ENCODE measurements around the gene ADCY2. TPM values are rescaled to one million over a fixed set of nuclear protein-coding genes. Genes with fewer than 3 reads are reported as not detected.

ADCY2 gene
- total and polyA plus RNA-seq, 2 donors = 0.42 to 1.0 TPM

GRCh38 chr5:7625740-7626139 lies 229.8 kb downstream of the ADCY2 start:
- Histone ChIP-seq H3K9me3 (ENCODE audit: control insufficient read depth in 2 of 2, insufficient read depth in 1 of 2, low read length in 1 of 2) (no peaks in the 10 kb centered on the region), H3K27me3 (ENCODE audit: control insufficient read depth in 2 of 2, insufficient read depth in 1 of 2, low read length in 1 of 2) (no peaks in the 10 kb centered on the region), H3K4me1 (ENCODE audit: control insufficient read depth in 2 of 2, insufficient read depth in 2 of 2, low read length in 2 of 2) (no peaks in the 10 kb centered on the region), H3K36me3 (ENCODE audit: control insufficient read depth in 2 of 2, insufficient read depth in 2 of 2, low read length in 1 of 2) (no peaks in the 10 kb centered on the region), H3K4me3 (ENCODE audit: low read length in 2 of 2) (no peak overlapping the region), H3K27ac (ENCODE audit: low read depth in 1 of 2, low read length in 1 of 2) (no peak overlapping the region)
- 79% methylated on average over 2 of the region's 2 CpGs for WGBS
- DNase-seq (ENCODE audit: low read depth in 6 of 9, low spot score in 9 of 9) = no peak

GRCh38 chr5:7628248-7628647 lies 232.3 kb downstream of the ADCY2 start:
- no peak overlapping the region for H3K27ac ChIP-seq (ENCODE audit: low read depth in 1 of 2, low read length in 1 of 2)
- H3K27me3 ChIP-seq (ENCODE audit: control insufficient read depth in 2 of 2, insufficient read depth in 1 of 2, low read length in 1 of 2) = no peaks in the 10 kb centered on the region
- no peak overlapping the region for H3K4me3 ChIP-seq (ENCODE audit: low read length in 2 of 2)
- no peaks in the 10 kb centered on the region for H3K9me3 ChIP-seq (ENCODE audit: control insufficient read depth in 2 of 2, insufficient read depth in 1 of 2, low read length in 1 of 2)
- H3K36me3 ChIP-seq (ENCODE audit: control insufficient read depth in 2 of 2, insufficient read depth in 2 of 2, low read length in 1 of 2) = no peaks in the 10 kb centered on the region
- no peak for DNase-seq (ENCODE audit: low read depth in 6 of 9, low spot score in 9 of 9)
- H3K4me1 ChIP-seq (ENCODE audit: control insufficient read depth in 2 of 2, insufficient read depth in 2 of 2, low read length in 2 of 2) = no peaks in the 10 kb centered on the region

- H3K27me3 ChIP-seq (ENCODE audit: control insufficient read depth in 2 of 2, insufficient read depth in 1 of 2, low read length in 1 of 2) = no peaks in the 10 kb centered on the region
- DNase-seq (ENCODE audit: low read depth in 6 of 9, low spot score in 9 of 9) = no peak
- no peaks in the 10 kb centered on the region for H3K36me3 ChIP-seq (ENCODE audit: control insufficient read depth in 2 of 2, insufficient read depth in 2 of 2, low read length in 1 of 2)
- H3K4me3 ChIP-seq (ENCODE audit: low read length in 2 of 2) = no peak overlapping the region
- WGBS = 94% methylated on average over 5 of the region's 5 CpGs
- H3K4me1 ChIP-seq (ENCODE audit: control insufficient read depth in 2 of 2, insufficient read depth in 2 of 2, low read length in 2 of 2) = no peaks in the 10 kb centered on the region
- H3K27ac ChIP-seq (ENCODE audit: low read depth in 1 of 2, low read length in 1 of 2) = no peak overlapping the region
- no peaks in the 10 kb centered on the region for H3K9me3 ChIP-seq (ENCODE audit: control insufficient read depth in 2 of 2, insufficient read depth in 1 of 2, low read length in 1 of 2)
These were observed 232.9 kb downstream of the ADCY2 start for GRCh38 chr5:7628820-7629219.

- DNase-seq (ENCODE audit: low read depth in 6 of 9, low spot score in 9 of 9) = no peak
- no peaks in the 10 kb centered on the region for H3K27me3 ChIP-seq (ENCODE audit: control insufficient read depth in 2 of 2, insufficient read depth in 1 of 2, low read length in 1 of 2)
- H3K27ac ChIP-seq (ENCODE audit: low read depth in 1 of 2, low read length in 1 of 2) = no peak overlapping the region
- H3K36me3 ChIP-seq (ENCODE audit: control insufficient read depth in 2 of 2, insufficient read depth in 2 of 2, low read length in 1 of 2) = no peaks in the 10 kb centered on the region
- H3K4me1 ChIP-seq (ENCODE audit: control insufficient read depth in 2 of 2, insufficient read depth in 2 of 2, low read length in 2 of 2) = no peaks in the 10 kb centered on the region
- H3K9me3 ChIP-seq (ENCODE audit: control insufficient read depth in 2 of 2, insufficient read depth in 1 of 2, low read length in 1 of 2) = no peaks in the 10 kb centered on the region
- no peak overlapping the region for H3K4me3 ChIP-seq (ENCODE audit: low read length in 2 of 2)
- WGBS = 73% methylated on average over 5 of the region's 5 CpGs
These were observed 233.6 kb downstream of the ADCY2 start for GRCh38 chr5:7629561-7629960.

GRCh38 chr5:7634837-7635236 lies 238.9 kb downstream of the ADCY2 start:
- DNase-seq (ENCODE audit: low read depth in 6 of 9, low spot score in 9 of 9) = no peak

GRCh38 chr5:7638456-7638855 lies 242.5 kb downstream of the ADCY2 start:
- DNase-seq (ENCODE audit: low read depth in 6 of 9, low spot score in 9 of 9) = no peak
- H3K4me1 ChIP-seq (ENCODE audit: control insufficient read depth in 2 of 2, insufficient read depth in 2 of 2, low read length in 2 of 2) = no peaks in the 10 kb centered on the region
- no peak overlapping the region for H3K27ac ChIP-seq (ENCODE audit: low read depth in 1 of 2, low read length in 1 of 2)
- no peaks in the 10 kb centered on the region for H3K9me3 ChIP-seq (ENCODE audit: control insufficient read depth in 2 of 2, insufficient read depth in 1 of 2, low read length in 1 of 2)
- H3K27me3 ChIP-seq (ENCODE audit: control insufficient read depth in 2 of 2, insufficient read depth in 1 of 2, low read length in 1 of 2) = no peaks in the 10 kb centered on the region
- H3K36me3 ChIP-seq (ENCODE audit: control insufficient read depth in 2 of 2, insufficient read depth in 2 of 2, low read length in 1 of 2) = no peaks in the 10 kb centered on the region
- no peak overlapping the region for H3K4me3 ChIP-seq (ENCODE audit: low read length in 2 of 2)
- WGBS = 88% methylated on average over 4 of the region's 4 CpGs

More at GRCh38 chr5:7634837-7635236, 238.9 kb downstream of the ADCY2 start:
- no peak overlapping the region for H3K27ac ChIP-seq (ENCODE audit: low read depth in 1 of 2, low read length in 1 of 2)
- no peaks in the 10 kb centered on the region for H3K9me3 ChIP-seq (ENCODE audit: control insufficient read depth in 2 of 2, insufficient read depth in 1 of 2, low read length in 1 of 2)
- H3K4me1 ChIP-seq (ENCODE audit: control insufficient read depth in 2 of 2, insufficient read depth in 2 of 2, low read length in 2 of 2) = no peaks in the 10 kb centered on the region
- H3K27me3 ChIP-seq (ENCODE audit: control insufficient read depth in 2 of 2, insufficient read depth in 1 of 2, low read length in 1 of 2) = no peaks in the 10 kb centered on the region
- H3K36me3 ChIP-seq (ENCODE audit: control insufficient read depth in 2 of 2, insufficient read depth in 2 of 2, low read length in 1 of 2) = no peaks in the 10 kb centered on the region
- 95% methylated on average over 3 of the region's 3 CpGs for WGBS
- no peak overlapping the region for H3K4me3 ChIP-seq (ENCODE audit: low read length in 2 of 2)

GRCh38 chr5:7642029-7642428 lies 246.1 kb downstream of the ADCY2 start:
- Histone ChIP-seq H3K4me1 (ENCODE audit: control insufficient read depth in 2 of 2, insufficient read depth in 2 of 2, low read length in 2 of 2) (no peaks in the 10 kb centered on the region), H3K27me3 (ENCODE audit: control insufficient read depth in 2 of 2, insufficient read depth in 1 of 2, low read length in 1 of 2) (no peaks in the 10 kb centered on the region), H3K4me3 (ENCODE audit: low read length in 2 of 2) (no peak overlapping the region), H3K27ac (ENCODE audit: low read depth in 1 of 2, low read length in 1 of 2) (no peak overlapping the region), H3K9me3 (ENCODE audit: control insufficient read depth in 2 of 2, insufficient read depth in 1 of 2, low read length in 1 of 2) (no peaks in the 10 kb centered on the region), H3K36me3 (ENCODE audit: control insufficient read depth in 2 of 2, insufficient read depth in 2 of 2, low read length in 1 of 2) (no peaks in the 10 kb centered on the region)
- no peak for DNase-seq (ENCODE audit: low read depth in 6 of 9, low spot score in 9 of 9)

GRCh38 chr5:7644723-7645122 lies 248.8 kb downstream of the ADCY2 start:
- H3K9me3 ChIP-seq (ENCODE audit: control insufficient read depth in 2 of 2, insufficient read depth in 1 of 2, low read length in 1 of 2) = no peaks in the 10 kb centered on the region
- WGBS = 94% methylated on average over 3 of the region's 3 CpGs
- no peak overlapping the region for H3K27ac ChIP-seq (ENCODE audit: low read depth in 1 of 2, low read length in 1 of 2)
- H3K27me3 ChIP-seq (ENCODE audit: control insufficient read depth in 2 of 2, insufficient read depth in 1 of 2, low read length in 1 of 2) = no peaks in the 10 kb centered on the region
- H3K4me1 ChIP-seq (ENCODE audit: control insufficient read depth in 2 of 2, insufficient read depth in 2 of 2, low read length in 2 of 2) = no peaks in the 10 kb centered on the region
- H3K4me3 ChIP-seq (ENCODE audit: low read length in 2 of 2) = no peak overlapping the region
- H3K36me3 ChIP-seq (ENCODE audit: control insufficient read depth in 2 of 2, insufficient read depth in 2 of 2, low read length in 1 of 2) = no peaks in the 10 kb centered on the region
- DNase-seq (ENCODE audit: low read depth in 6 of 9, low spot score in 9 of 9) = no peak

GRCh38 chr5:7650755-7651154 lies 254.8 kb downstream of the ADCY2 start:
- H3K27ac ChIP-seq (ENCODE audit: low read depth in 1 of 2, low read length in 1 of 2) = no peak overlapping the region
- no peaks in the 10 kb centered on the region for H3K36me3 ChIP-seq (ENCODE audit: control insufficient read depth in 2 of 2, insufficient read depth in 2 of 2, low read length in 1 of 2)
- no peaks in the 10 kb centered on the region for H3K4me1 ChIP-seq (ENCODE audit: control insufficient read depth in 2 of 2, insufficient read depth in 2 of 2, low read length in 2 of 2)
- H3K4me3 ChIP-seq (ENCODE audit: low read length in 2 of 2) = no peak overlapping the region
- H3K27me3 ChIP-seq (ENCODE audit: control insufficient read depth in 2 of 2, insufficient read depth in 1 of 2, low read length in 1 of 2) = no peaks in the 10 kb centered on the region
- H3K9me3 ChIP-seq (ENCODE audit: control insufficient read depth in 2 of 2, insufficient read depth in 1 of 2, low read length in 1 of 2) = no peaks in the 10 kb centered on the region
- no peak for DNase-seq (ENCODE audit: low read depth in 6 of 9, low spot score in 9 of 9)
- WGBS = 95% methylated on average over 6 of the region's 6 CpGs

GRCh38 chr5:7653046-7653445 lies 257.1 kb downstream of the ADCY2 start:
- H3K9me3 ChIP-seq (ENCODE audit: control insufficient read depth in 2 of 2, insufficient read depth in 1 of 2, low read length in 1 of 2) = no peaks in the 10 kb centered on the region
- H3K27ac ChIP-seq (ENCODE audit: low read depth in 1 of 2, low read length in 1 of 2) = no peak overlapping the region
- no peaks in the 10 kb centered on the region for H3K36me3 ChIP-seq (ENCODE audit: control insufficient read depth in 2 of 2, insufficient read depth in 2 of 2, low read length in 1 of 2)
- H3K27me3 ChIP-seq (ENCODE audit: control insufficient read depth in 2 of 2, insufficient read depth in 1 of 2, low read length in 1 of 2) = no peaks in the 10 kb centered on the region
- WGBS = 82% methylated on average over 6 of the region's 6 CpGs
- H3K4me1 ChIP-seq (ENCODE audit: control insufficient read depth in 2 of 2, insufficient read depth in 2 of 2, low read length in 2 of 2) = no peaks in the 10 kb centered on the region
- no peak overlapping the region for H3K4me3 ChIP-seq (ENCODE audit: low read length in 2 of 2)
- DNase-seq (ENCODE audit: low read depth in 6 of 9, low spot score in 9 of 9) = no peak

Data from thymus (tissue), 11 donors.